GM23338 (cell line): Measurements from ENCODE around the gene CACNB3. TPM values are rescaled to one million over a fixed set of nuclear protein-coding genes. Genes with fewer than 3 reads are reported as not detected.

ENCODE experiments used
- ATAC-seq: fragments of 200-7000 bp; cut with Tn5 transposase; 3 replicates; pipeline ENCODE4 v1.9.1; 2020
- DNase-seq: peaks from one replicate; pipeline ENCODE4 v3.0.0-alpha.2; 2015; ENCODE audit warnings: low spot score
- H2AFZ ChIP-seq: fragments of 200-600 bp; sonication (generic); 2 replicates; pipeline ENCODE4 v1.8.0; 2016; ENCODE audit warnings: antibody characterized with exemption, mild to moderate bottlenecking, moderate library complexity
- H3F3A ChIP-seq: fragments of 200-600 bp; sonication (generic); replicated peaks from 2 replicates; pipeline ENCODE4 v1.8.0; 2017; ENCODE audit warnings: antibody characterized with exemption, mixed run types, low read depth
- H3K27ac ChIP-seq: fragments of 200-600 bp; sonication (generic); 2 replicates; pipeline ENCODE4 v1.6.1; 2016; ENCODE audit warnings: low read depth
- H3K27me3 ChIP-seq: fragments of 200-600 bp; sonication (generic); 2 replicates; pipeline ENCODE4 v1.8.0; 2016; ENCODE audit warnings: mild to moderate bottlenecking, mixed run types, moderate library complexity; ENCODE audit not compliant: insufficient read depth
- H3K36me3 ChIP-seq: fragments of 200-600 bp; sonication (generic); 2 replicates; pipeline ENCODE4 v1.8.0; 2016; ENCODE audit warnings: mild to moderate bottlenecking; ENCODE audit not compliant: insufficient read depth
- H3K4me1 ChIP-seq: fragments of 200-600 bp; sonication (generic); 2 replicates; pipeline ENCODE4 v1.8.0; 2016; ENCODE audit warnings: mild to moderate bottlenecking, moderate library complexity; ENCODE audit not compliant: insufficient read depth
- H3K4me2 ChIP-seq: fragments of 200-600 bp; sonication (generic); 2 replicates; pipeline ENCODE4 v1.7.1; 2017; ENCODE audit warnings: mixed run types
- H3K4me3 ChIP-seq: fragments of 200-600 bp; sonication (generic); 2 replicates; pipeline ENCODE4 v1.6.1; 2016; ENCODE audit warnings: mixed run types
- H3K79me2 ChIP-seq: fragments of 200-600 bp; sonication (generic); replicated peaks from 2 replicates; pipeline ENCODE4 v1.8.0; 2017; ENCODE audit warnings: mild to moderate bottlenecking; ENCODE audit not compliant: insufficient read depth
- H3K9me2 ChIP-seq: fragments of 200-600 bp; sonication (generic); 2 replicates; pipeline ENCODE4 v1.8.0; 2017; ENCODE audit not compliant: insufficient read depth
- H4K20me1 ChIP-seq: fragments of 200-600 bp; sonication (generic); replicated peaks from 2 replicates; pipeline ENCODE4 v1.8.0; 2017; ENCODE audit warnings: mild to moderate bottlenecking; ENCODE audit not compliant: insufficient read depth
- H3K27ac Mint-ChIP-seq: 2 replicates; pipeline ENCODE4 v1.8.0; 2020; ENCODE audit warnings: inconsistent platforms, mild to moderate bottlenecking, moderate library complexity, mixed read lengths
- H3K27me3 Mint-ChIP-seq: 3 replicates; pipeline ENCODE4 v1.8.0; 2022; ENCODE audit warnings: low read depth, mild to moderate bottlenecking, moderate library complexity, mixed read lengths, inconsistent platforms; ENCODE audit not compliant: insufficient read depth, poor library complexity
- H3K36me3 Mint-ChIP-seq: 3 replicates; pipeline ENCODE4 v1.8.0; 2021; ENCODE audit warnings: low read depth, mild to moderate bottlenecking, inconsistent platforms, moderate library complexity, mixed read lengths
- H3K4me1 Mint-ChIP-seq: 3 replicates; pipeline ENCODE4 v1.8.0; 2020; ENCODE audit warnings: mild to moderate bottlenecking, inconsistent platforms, mixed read lengths
- H3K4me3 Mint-ChIP-seq: 3 replicates; pipeline ENCODE4 v1.8.0; 2021; ENCODE audit warnings: moderate library complexity, mild to moderate bottlenecking, inconsistent platforms, mixed read lengths
- H3K9me3 Mint-ChIP-seq: 3 replicates; pipeline ENCODE4 v1.8.0; 2020; ENCODE audit warnings: moderate library complexity, mild to moderate bottlenecking, inconsistent platforms, mixed read lengths
- CREB1 ChIP-seq: fragments of 250-450 bp; sonication (Bioruptor Pico); IDR thresholded peaks from 2 replicates; pipeline ENCODE4 v1.5.0; 2020; ENCODE audit warnings: low read depth, mild to moderate bottlenecking, moderate library complexity
- CTCF ChIP-seq, 2 experiments: fragments of 200-600 bp in 1 of 2; sonication (generic) in 1 of 2; conservative IDR thresholded peaks; 2 replicates each; pipeline versions ENCODE4 v1.5.1 to v1.6.1; 2016 to 2017; ENCODE audit warnings: antibody characterized with exemption in 2 of 2, low read depth in 2 of 2, mild to moderate bottlenecking in 2 of 2, moderate library complexity in 1 of 2
- ETS1 ChIP-seq: IDR thresholded peaks from 2 replicates; pipeline ENCODE4 v1.6.1; 2016; ENCODE audit warnings: antibody characterized with exemption
- EZH2 ChIP-seq: fragments of 200-600 bp; sonication (generic); IDR thresholded peaks from one replicate; pipeline ENCODE4 v1.8.0; 2017; ENCODE audit warnings: antibody characterized with exemption, mild to moderate bottlenecking, low read depth; ENCODE audit not compliant: unreplicated experiment
- EZH2phosphoT487 ChIP-seq: fragments of 200-600 bp; sonication (generic); IDR thresholded peaks from one replicate; pipeline ENCODE4 v1.8.1; 2018; ENCODE audit warnings: antibody characterized with exemption; ENCODE audit not compliant: unreplicated experiment
- JUNB ChIP-seq: IDR thresholded peaks from one replicate; pipeline ENCODE4 v1.6.1; 2016; ENCODE audit warnings: antibody characterized with exemption; ENCODE audit not compliant: unreplicated experiment
- NANOG ChIP-seq: IDR thresholded peaks from 2 replicates; pipeline ENCODE4 v1.6.1; 2016; ENCODE audit warnings: antibody characterized with exemption, borderline replicate concordance
- POLR2AphosphoS5 ChIP-seq: IDR thresholded peaks from 2 replicates; pipeline ENCODE4 v1.6.1; 2016; ENCODE audit warnings: antibody characterized with exemption, low read depth
- REST ChIP-seq: IDR thresholded peaks from one replicate; pipeline ENCODE4 v1.6.1; 2018; ENCODE audit warnings: antibody characterized with exemption; ENCODE audit not compliant: unreplicated experiment
- STAT1 ChIP-seq: IDR thresholded peaks from one replicate; pipeline ENCODE4 v1.6.1; 2016; ENCODE audit warnings: antibody characterized with exemption; ENCODE audit not compliant: unreplicated experiment
- ZNF114 ChIP-seq: fragments of 250-450 bp; sonication (Bioruptor Pico); IDR thresholded peaks from 2 replicates; pipeline ENCODE4 v1.5.0; 2020; ENCODE audit warnings: mild to moderate bottlenecking, moderate library complexity
- ZNF331 ChIP-seq: fragments of 250-450 bp; sonication (Bioruptor Pico); IDR thresholded peaks from 2 replicates; pipeline ENCODE4 v1.5.0; 2020; ENCODE audit warnings: low read depth, mild to moderate bottlenecking, moderate library complexity
- ZNF462 ChIP-seq: fragments of 250-450 bp; sonication (Bioruptor Pico); IDR thresholded peaks from 2 replicates; pipeline ENCODE4 v1.5.0; 2020; ENCODE audit warnings: mild to moderate bottlenecking, moderate library complexity
- polyA plus RNA-seq: library from polyadenylated mRNA; unstranded; fragments of >200 nt; fragmentation: Nextera tagmentation; extraction: Ambion mirVana; gene quantifications from 2 replicates; pipeline ENCODE4 v1.2.1, GENCODE V29; 2016
- total RNA-seq: library from RNA; depleted of rRNA; stranded (reverse); fragments of >200 nt; shearing (Covaris generic); gene quantifications from 2 replicates; pipeline ENCODE4 v1.2.3, GENCODE V29; 2014

Gene CACNB3
- total and polyA plus RNA-seq, 2 experiments from 2014 or later, result 4.1 to 6.2 TPM

- Histone ChIP-seq H3K36me3 (peaks cover 10% of the 10 kb centered on the region), H2AFZ (no peak overlapping the region), H3K4me1 (peaks cover 27% of the 10 kb centered on the region), H3F3A (0 out of 2 replicates have a peak, but pooled peaks cover 3% of the 10 kb centered on the region), H3K79me2 (peaks cover 13% of the 10 kb centered on the region), H3K4me3 (peak overlapping the region; percentile 89; the same call in 1 of the 2 replicates), H3K9me2 (no peaks in the 10 kb centered on the region), H3K4me2 (peak overlapping the region; percentile 98), H3K27ac (no peak overlapping the region), H4K20me1 (peaks cover 18% of the 10 kb centered on the region), H3K27me3 (no peaks in the 10 kb centered on the region)
- Mint-ChIP-seq H3K4me1 (peaks cover 32% of the 10 kb centered on the region), H3K27ac (no peak overlapping the region), H3K27me3 (peaks cover 15% of the 10 kb centered on the region), H3K9me3 (no peaks in the 10 kb centered on the region), H3K4me3 (peak overlapping the region; percentile 97), H3K36me3 (peaks cover 41% of the 10 kb centered on the region)
- ATAC-seq (no peak), DNase-seq (no peak)
- no peak for TF ChIP-seq ZNF114
- no peak for TF ChIP-seq POLR2AphosphoS5
- TF ChIP-seq ZNF462, result no peak
- no peak for TF ChIP-seq REST
- no peak for TF ChIP-seq EZH2
- TF ChIP-seq JUNB, result no peak
- no peak for TF ChIP-seq CREB1
- no peak for TF ChIP-seq NANOG
- TF ChIP-seq STAT1, result no peak
- TF ChIP-seq ZNF331, result no peak
- TF ChIP-seq CTCF (conservative IDR thresholded peaks at IDR 0.05; ENCODE audit: low read depth in 2 of 2), result no peak
- TF ChIP-seq EZH2phosphoT487, result no peak
- TF ChIP-seq ETS1, result no peak
Measured at GRCh38 chr12:48863291-48863690, 45.0 kb downstream of the CACNB3 start.
